HFFc6 (cell line): ENCODE measurements around the gene TOMM5. TPM values are rescaled to one million over a fixed set of nuclear protein-coding genes. Genes with fewer than 3 reads are reported as not detected.
A peak's percentile ranks its signal among the peaks of the same experiment; 100 is the strongest.

ENCODE experiments used
- DNase-seq: peaks from one replicate; pipeline ENCODE4 v3.0.0-alpha.2; 2018
- H3K27ac Mint-ChIP-seq: 2 replicates; pipeline ENCODE4 v1.8.0; 2020; ENCODE audit warnings: mild to moderate bottlenecking, mixed read lengths
- H3K27me3 Mint-ChIP-seq: 2 replicates; pipeline ENCODE4 v1.8.0; 2021; ENCODE audit warnings: mild to moderate bottlenecking, moderate library complexity, mixed read lengths; ENCODE audit not compliant: insufficient read depth
- H3K36me3 Mint-ChIP-seq: 2 replicates; pipeline ENCODE4 v1.8.0; 2021; ENCODE audit warnings: low read depth, mixed read lengths
- H3K4me1 Mint-ChIP-seq: 2 replicates; pipeline ENCODE4 v1.8.0; 2020; ENCODE audit warnings: low read depth, mixed read lengths
- H3K4me3 Mint-ChIP-seq: 2 replicates; pipeline ENCODE4 v1.8.0; 2020; ENCODE audit warnings: mild to moderate bottlenecking, moderate library complexity, mixed read lengths
- H3K9me3 Mint-ChIP-seq: 2 replicates; pipeline ENCODE4 v1.8.0; 2020; ENCODE audit warnings: mild to moderate bottlenecking, mixed read lengths
- total RNA-seq, 6 experiments: library from RNA; stranded (reverse); fragmentation: NEBNext Ultra II Directional; extraction: Animal tissue kit (Norgen Biotek cat#: 25700); gene quantifications; 2 replicates in 1 of 6; 3 replicates in 5 of 6; pipeline ENCODE4 v1.2.3, GENCODE V29; 2021
- TF ChIP-seq, protein P1 (sequence below): fragments of 200-600 bp; sonication (generic); IDR thresholded peaks from 2 replicates; pipeline ENCODE4 v1.5.0; 2021; ENCODE audit warnings: antibody characterized with exemption, mild to moderate bottlenecking

The TOMM5 gene
- total RNA-seq, 6 experiments from 2014 or later = 140 to 166 (median 148) TPM

DNA sequence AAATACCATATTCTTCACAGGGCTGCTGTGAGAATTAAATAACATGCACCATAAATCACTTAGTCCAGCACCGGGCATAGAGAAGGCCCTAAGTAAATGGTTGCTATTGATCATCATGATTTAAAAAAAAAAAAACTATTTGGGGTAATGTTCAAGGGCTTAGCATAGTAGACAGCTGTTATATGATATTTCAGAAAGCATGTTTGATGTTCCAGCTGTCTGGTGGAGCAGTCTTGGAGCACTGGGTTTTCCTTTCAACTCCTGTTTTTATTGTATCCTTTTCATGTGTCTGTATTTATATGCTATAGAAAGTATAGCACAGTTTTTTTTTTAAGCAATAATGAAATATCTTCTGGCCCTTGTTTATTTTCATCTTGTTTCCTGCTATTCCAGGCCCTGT lies 28.0 kb upstream of the TOMM5 start:
- H3K4me1 Mint-ChIP-seq = peaks cover 69% of the 10 kb centered on the region
- H3K27me3 Mint-ChIP-seq = peaks cover 3% of the 10 kb centered on the region; the same call in 1 of the 2 replicates
- DNase-seq = no peak
- H3K36me3 Mint-ChIP-seq = no peaks in the 10 kb centered on the region
- H3K4me3 Mint-ChIP-seq = no peak overlapping the region
- H3K27ac Mint-ChIP-seq = no peak overlapping the region
- TF ChIP-seq, protein P1, sequence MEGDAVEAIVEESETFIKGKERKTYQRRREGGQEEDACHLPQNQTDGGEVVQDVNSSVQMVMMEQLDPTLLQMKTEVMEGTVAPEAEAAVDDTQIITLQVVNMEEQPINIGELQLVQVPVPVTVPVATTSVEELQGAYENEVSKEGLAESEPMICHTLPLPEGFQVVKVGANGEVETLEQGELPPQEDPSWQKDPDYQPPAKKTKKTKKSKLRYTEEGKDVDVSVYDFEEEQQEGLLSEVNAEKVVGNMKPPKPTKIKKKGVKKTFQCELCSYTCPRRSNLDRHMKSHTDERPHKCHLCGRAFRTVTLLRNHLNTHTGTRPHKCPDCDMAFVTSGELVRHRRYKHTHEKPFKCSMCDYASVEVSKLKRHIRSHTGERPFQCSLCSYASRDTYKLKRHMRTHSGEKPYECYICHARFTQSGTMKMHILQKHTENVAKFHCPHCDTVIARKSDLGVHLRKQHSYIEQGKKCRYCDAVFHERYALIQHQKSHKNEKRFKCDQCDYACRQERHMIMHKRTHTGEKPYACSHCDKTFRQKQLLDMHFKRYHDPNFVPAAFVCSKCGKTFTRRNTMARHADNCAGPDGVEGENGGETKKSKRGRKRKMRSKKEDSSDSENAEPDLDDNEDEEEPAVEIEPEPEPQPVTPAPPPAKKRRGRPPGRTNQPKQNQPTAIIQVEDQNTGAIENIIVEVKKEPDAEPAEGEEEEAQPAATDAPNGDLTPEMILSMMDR = no peak
- no peaks in the 10 kb centered on the region for H3K9me3 Mint-ChIP-seq

DNA sequence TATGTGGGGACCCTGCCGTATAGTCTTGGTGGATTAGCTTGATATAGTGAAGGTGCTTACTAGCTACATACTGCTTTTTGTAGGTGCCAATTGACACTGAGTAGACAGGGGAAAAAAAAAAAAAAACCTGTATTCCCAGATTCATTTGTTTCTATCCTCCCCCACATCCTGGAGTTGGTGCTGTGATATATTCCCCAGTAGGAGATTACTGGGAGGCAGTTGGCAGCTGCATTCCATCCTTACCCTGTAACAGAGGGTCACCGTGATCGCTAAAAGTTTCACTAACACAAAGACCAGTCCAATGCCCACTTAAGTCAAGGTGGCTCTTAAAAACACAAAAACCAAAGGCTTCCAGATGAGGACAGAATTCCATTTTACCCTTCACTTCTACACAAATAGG lies 27.4 kb upstream of the TOMM5 start:
- no peak for DNase-seq
- Mint-ChIP-seq H3K9me3 (no peaks in the 10 kb centered on the region), H3K27me3 (peaks cover 3% of the 10 kb centered on the region; the same call in 1 of the 2 replicates), H3K27ac (peak overlapping the region; percentile 96; the same call in 1 of the 2 replicates), H3K36me3 (no peaks in the 10 kb centered on the region), H3K4me3 (no peak overlapping the region), H3K4me1 (peaks cover 69% of the 10 kb centered on the region)
- TF ChIP-seq, protein P1 = no peak

DNA sequence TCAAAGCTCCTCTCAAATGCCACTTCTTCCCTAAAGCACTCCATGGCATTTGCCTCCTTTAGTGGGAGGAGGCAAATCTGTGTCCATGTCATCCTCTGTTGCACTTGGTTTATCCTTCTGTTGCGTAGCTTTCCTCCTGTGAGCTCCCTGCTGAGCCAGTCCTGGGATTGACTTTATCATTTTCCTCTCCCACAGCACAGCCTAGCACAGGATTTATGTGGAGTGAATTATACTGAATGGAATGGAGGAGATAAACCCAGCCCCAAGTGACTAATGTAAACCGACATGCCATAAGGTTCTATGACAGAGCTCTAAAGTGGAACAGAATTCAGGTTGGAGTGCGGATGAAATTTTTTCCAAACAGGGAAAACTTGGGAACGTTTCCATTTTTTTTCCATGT lies 26.4 kb upstream of the TOMM5 start:
- peaks cover 69% of the 10 kb centered on the region for H3K4me1 Mint-ChIP-seq
- H3K36me3 Mint-ChIP-seq = no peaks in the 10 kb centered on the region
- H3K27ac Mint-ChIP-seq = peak overlapping the region; percentile 96
- TF ChIP-seq, protein P1 = no peak
- H3K4me3 Mint-ChIP-seq = peak overlapping the region; percentile 85
- DNase-seq = peak; percentile 90
- H3K27me3 Mint-ChIP-seq = peaks cover 3% of the 10 kb centered on the region; the same call in 1 of the 2 replicates
- H3K9me3 Mint-ChIP-seq = no peaks in the 10 kb centered on the region

DNA sequence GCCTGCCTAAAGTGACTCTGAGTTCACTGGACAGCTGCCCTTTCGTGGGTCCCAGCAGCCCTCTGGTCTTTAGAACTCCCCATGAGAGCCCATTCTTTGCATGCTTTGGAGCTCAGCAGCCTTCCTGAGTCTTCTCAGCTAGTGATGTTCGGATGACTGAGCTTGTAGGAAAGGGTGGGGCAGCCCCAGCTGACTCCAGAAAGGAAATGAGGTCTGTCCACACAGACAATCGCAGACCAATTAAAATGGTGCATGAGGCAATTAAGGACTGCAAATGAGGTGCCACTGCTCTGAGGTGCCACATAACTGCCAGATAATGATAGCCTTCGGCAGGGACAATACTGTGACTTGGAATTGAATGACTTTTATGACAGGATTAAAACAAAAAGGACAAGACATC lies 25.4 kb upstream of the TOMM5 start:
- Mint-ChIP-seq H3K9me3 (no peaks in the 10 kb centered on the region), H3K27ac (peak overlapping the region; percentile 96), H3K4me3 (peak overlapping the region; percentile 85), H3K4me1 (peaks cover 64% of the 10 kb centered on the region), H3K27me3 (no peaks in the 10 kb centered on the region), H3K36me3 (no peaks in the 10 kb centered on the region)
- TF ChIP-seq, protein P1 = no peak
- DNase-seq = peak; percentile 76

DNA sequence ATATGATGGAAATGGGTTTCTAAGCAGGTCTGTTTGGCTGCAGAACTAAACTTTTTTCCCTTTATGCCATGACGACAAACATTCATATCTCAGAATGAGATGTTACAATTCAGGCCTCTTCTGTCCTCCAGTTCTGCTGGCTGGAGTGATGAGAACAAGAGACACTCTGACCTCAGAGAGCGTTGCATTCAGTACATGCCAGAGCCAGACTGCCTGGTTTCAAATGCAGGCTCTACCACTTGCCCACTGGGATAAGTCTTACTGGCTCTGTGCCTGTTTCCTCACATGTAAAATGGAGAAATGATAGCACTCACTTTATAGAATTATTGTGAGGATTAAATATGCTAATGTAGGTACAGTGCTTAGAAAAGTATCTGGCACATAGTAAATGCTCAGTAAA lies 24.8 kb upstream of the TOMM5 start:
- H3K9me3 Mint-ChIP-seq = no peaks in the 10 kb centered on the region
- no peak for DNase-seq
- H3K4me1 Mint-ChIP-seq = peaks cover 57% of the 10 kb centered on the region
- TF ChIP-seq, protein P1 = no peak
- peak overlapping the region; percentile 96 for H3K27ac Mint-ChIP-seq
- no peak overlapping the region for H3K4me3 Mint-ChIP-seq
- no peaks in the 10 kb centered on the region for H3K27me3 Mint-ChIP-seq
- no peaks in the 10 kb centered on the region for H3K36me3 Mint-ChIP-seq

DNA sequence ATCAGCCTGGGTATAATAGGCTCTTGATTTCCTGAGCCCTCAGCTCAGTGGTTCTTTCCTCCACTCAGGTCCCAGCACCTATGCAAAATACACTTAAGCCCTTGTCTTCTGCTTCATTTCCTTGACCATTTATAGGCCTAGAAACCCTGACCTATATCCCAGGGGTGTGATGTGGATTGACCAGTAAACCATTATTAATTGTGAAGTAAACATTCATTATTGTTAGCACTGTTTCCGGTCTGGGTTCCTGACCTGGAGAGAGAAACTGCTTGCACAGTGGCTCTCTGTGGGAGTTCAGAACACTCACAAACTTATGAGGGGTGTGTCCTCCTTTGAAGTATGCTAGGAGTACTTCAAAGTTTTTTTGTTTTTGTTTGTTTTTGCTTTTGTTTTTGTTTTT lies 19.6 kb upstream of the TOMM5 start:
- Mint-ChIP-seq H3K27ac (no peak overlapping the region), H3K4me1 (peaks cover 10% of the 10 kb centered on the region), H3K4me3 (no peak overlapping the region), H3K27me3 (peaks cover 13% of the 10 kb centered on the region), H3K36me3 (no peaks in the 10 kb centered on the region; the same call in 1 of the 2 replicates), H3K9me3 (no peaks in the 10 kb centered on the region)
- DNase-seq = no peak
- TF ChIP-seq, protein P1 = no peak
